SW480 (cell line): ENCODE data around the gene ATXN2.
"Not testable (repeated sequence)": the region's sequence is repeated elsewhere in the genome, so short reads cannot be mapped to it uniquely, and the experiment has no call there.

Experiments
- DNase-seq: peaks from one replicate; pipeline ENCODE4 v3.0.0-alpha.2; 2016; ENCODE audit warnings: low spot score

Gene ATXN2

GRCh38 chr12:111506260-111506659, 92.9 kb downstream of the ATXN2 start:
- no peak for DNase-seq

- DNase-seq: no peak
Observed at GRCh38 chr12:111505601-111506036, 93.5 kb downstream of the ATXN2 start.

GRCh38 chr12:111503116-111503515, 96.0 kb downstream of the ATXN2 start:
- DNase-seq: no peak

GRCh38 chr12:111494676-111495075, 104.4 kb downstream of the ATXN2 start:
- no peak for DNase-seq

- not testable (repeated sequence) for DNase-seq
Observed at GRCh38 chr12:111492979-111493378, 106.1 kb downstream of the ATXN2 start.

- DNase-seq: no peak
Observed at GRCh38 chr12:111488798-111489197, 110.3 kb downstream of the ATXN2 start.

GRCh38 chr12:111488271-111488670, 110.8 kb downstream of the ATXN2 start:
- no peak for DNase-seq

GRCh38 chr12:111482462-111482861, 116.7 kb downstream of the ATXN2 start:
- DNase-seq: no peak

- no peak for DNase-seq
Observed at GRCh38 chr12:111471236-111471635, 127.9 kb downstream of the ATXN2 start.

- DNase-seq: no peak
Observed at GRCh38 chr12:111469401-111469800, 129.7 kb downstream of the ATXN2 start.

- no peak for DNase-seq
Observed at GRCh38 chr12:111467857-111468241, 131.3 kb downstream of the ATXN2 start.

GRCh38 chr12:111467092-111467856, 131.8 kb downstream of the ATXN2 start:
- DNase-seq: no peak

GRCh38 chr12:111462210-111462769, 136.8 kb downstream of the ATXN2 start:
- no peak for DNase-seq

- not testable (repeated sequence) for DNase-seq
Observed at GRCh38 chr12:111460111-111460510, 139.0 kb downstream of the ATXN2 start.

GRCh38 chr12:111458546-111459172, 140.5 kb downstream of the ATXN2 start:
- no peak for DNase-seq

- no peak for DNase-seq
Observed at GRCh38 chr12:111457577-111457976, 141.5 kb downstream of the ATXN2 start.

GRCh38 chr12:111457071-111457470, 142.0 kb downstream of the ATXN2 start:
- DNase-seq: no peak

GRCh38 chr12:111455448-111456320, 143.4 kb downstream of the ATXN2 start:
- DNase-seq: no peak

GRCh38 chr12:111454716-111455447, 144.2 kb downstream of the ATXN2 start:
- DNase-seq: no peak

- no peak for DNase-seq
Observed at GRCh38 chr12:111454311-111454710, 144.8 kb downstream of the ATXN2 start.
